ENCODE results near the gene SLC8A3.

- TF ChIP-seq POLR2A (IDR thresholded peaks at IDR 0.05): no peak
- TF ChIP-seq CTCF (IDR thresholded peaks at IDR 0.05): no peak
Measured at GRCh38 chr14:70078329-70078728, 110.4 kb downstream of the SLC8A3 start.
